GM18526 (cell line): Measurements from ENCODE around the gene TRAPPC4.

Source experiments
- POLR2A ChIP-seq: IDR thresholded peaks from 3 replicates; pipeline ENCODE4 v1.6.1; 2011; ENCODE audit not compliant: insufficient read length; ENCODE audit errors: extremely low read depth

TRAPPC4 gene, protein sequence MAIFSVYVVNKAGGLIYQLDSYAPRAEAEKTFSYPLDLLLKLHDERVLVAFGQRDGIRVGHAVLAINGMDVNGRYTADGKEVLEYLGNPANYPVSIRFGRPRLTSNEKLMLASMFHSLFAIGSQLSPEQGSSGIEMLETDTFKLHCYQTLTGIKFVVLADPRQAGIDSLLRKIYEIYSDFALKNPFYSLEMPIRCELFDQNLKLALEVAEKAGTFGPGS

GRCh38 chr11:119018074-119018938 lies at the start of gene TRAPPC4, which contains the start of gene RPS25:
TRAPPC4 (plus strand) TSS chr11:119018766; CDS start chr11:119018796, 30 bp downstream.
RPS25 (minus strand) TSS chr11:119018343; CDS start chr11:119018284, 59 bp downstream.
- TF ChIP-seq POLR2A: peak; percentile 88

- no peak for TF ChIP-seq POLR2A
Measured at GRCh38 chr11:118971646-118972045, 46.9 kb upstream of the TRAPPC4 start, which contains the start of gene FOXR1. FOXR1 (plus strand) TSS chr11:118971761; CDS start chr11:118971932, 171 bp downstream.

DNA sequence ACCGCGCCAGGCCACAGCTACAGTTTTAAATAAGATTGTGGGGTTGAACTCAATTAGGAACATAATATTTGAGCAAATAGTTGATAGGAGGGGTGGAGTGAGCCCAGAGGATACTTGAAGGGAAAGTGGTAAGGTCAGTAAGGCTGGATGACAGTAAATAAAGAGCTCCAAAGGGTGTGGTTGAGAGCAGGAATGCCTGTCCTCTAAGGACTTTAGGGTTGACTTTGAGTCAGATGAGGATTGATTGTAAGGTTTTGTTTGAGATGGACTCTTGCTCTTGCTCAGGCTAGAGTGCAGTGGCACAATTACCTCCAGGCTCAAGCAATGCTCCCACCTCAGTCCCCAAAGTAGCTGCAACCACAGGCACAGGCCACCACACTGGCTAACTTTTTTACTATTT lies 44.6 kb upstream of the TRAPPC4 start:
- TF ChIP-seq POLR2A: no peak

GRCh38 chr11:118975771-118976709 lies 42.5 kb upstream of the TRAPPC4 start:
- no peak for TF ChIP-seq POLR2A

- no peak for TF ChIP-seq POLR2A
Measured at GRCh38 chr11:118979434-118979833, 39.1 kb upstream of the TRAPPC4 start.

- TF ChIP-seq POLR2A: no peak
Measured at GRCh38 chr11:118980191-118980881, 38.2 kb upstream of the TRAPPC4 start.

GRCh38 chr11:118984825-118985224 lies 33.7 kb upstream of the TRAPPC4 start:
- no peak for TF ChIP-seq POLR2A

DNA sequence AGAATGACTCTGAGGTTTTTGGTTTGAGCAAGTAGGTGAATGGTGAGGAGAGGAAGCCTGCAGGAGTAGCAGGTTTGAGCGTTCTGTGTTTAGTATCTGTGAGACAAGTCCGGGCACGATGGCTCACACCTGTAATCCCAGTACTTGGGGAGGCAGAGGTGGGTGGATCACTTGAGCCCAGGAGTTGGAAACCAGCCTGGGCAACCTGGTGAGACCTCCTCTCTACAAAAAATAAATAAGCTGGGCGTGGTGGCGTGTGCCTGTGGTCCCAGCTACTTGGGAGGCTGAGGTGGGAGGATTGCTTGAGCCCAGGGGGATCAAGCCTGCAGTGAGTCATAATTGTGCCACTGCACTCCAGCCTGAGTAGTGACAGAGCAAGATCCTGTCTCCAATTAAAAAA lies 30.3 kb upstream of the TRAPPC4 start:
- no peak for TF ChIP-seq POLR2A

DNA sequence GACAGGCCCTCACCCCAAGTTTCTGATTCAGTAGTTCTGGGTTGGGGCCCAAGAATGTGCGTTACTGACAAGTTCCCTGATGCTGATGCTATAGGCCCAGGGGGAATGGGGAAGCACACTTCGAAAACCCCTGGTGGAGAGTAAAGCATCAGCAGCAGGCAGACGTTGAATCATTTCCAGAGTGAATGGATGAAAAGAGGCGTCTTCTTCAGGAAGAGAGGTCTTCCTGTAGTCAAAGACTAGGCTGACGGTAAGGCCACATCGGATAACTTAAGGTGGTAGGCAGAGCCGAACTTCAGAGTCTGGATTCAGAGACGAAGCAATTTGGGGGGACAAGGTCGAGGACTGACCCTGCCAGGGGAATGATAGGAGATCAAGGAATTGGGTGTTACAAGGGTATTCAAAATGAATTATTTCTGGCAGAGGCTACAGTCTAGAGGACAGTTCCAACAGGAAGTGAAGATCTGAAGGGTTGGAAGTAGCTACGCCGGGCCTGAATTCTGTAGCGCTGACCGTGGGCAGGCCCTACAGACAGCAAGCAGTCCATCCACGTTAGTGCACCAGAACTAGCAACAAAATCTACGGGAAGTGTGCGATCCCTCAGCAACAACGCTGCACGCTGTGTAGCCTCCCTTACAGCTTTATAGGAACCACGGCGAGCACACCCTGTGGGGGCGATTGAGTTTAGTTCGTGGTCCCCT lies 21.5 kb upstream of the TRAPPC4 start:
- no peak for TF ChIP-seq POLR2A

GRCh38 chr11:118997627-118998387 lies 20.8 kb upstream of the TRAPPC4 start, which contains the start of gene CENATAC:
CENATAC (plus strand) TSS chr11:118998138; CDS start chr11:118998198, 60 bp downstream.
- TF ChIP-seq POLR2A: peak; percentile 94

- no peak for TF ChIP-seq POLR2A
Measured at GRCh38 chr11:118998388-118998717, 20.2 kb upstream of the TRAPPC4 start.

- TF ChIP-seq POLR2A: no peak
Measured at GRCh38 chr11:118998822-118999221, 19.7 kb upstream of the TRAPPC4 start.

- no peak for TF ChIP-seq POLR2A
Measured at GRCh38 chr11:119000906-119001305, 17.7 kb upstream of the TRAPPC4 start.
